ENCODE measurements around the gene GCK.

GCK gene

DNA sequence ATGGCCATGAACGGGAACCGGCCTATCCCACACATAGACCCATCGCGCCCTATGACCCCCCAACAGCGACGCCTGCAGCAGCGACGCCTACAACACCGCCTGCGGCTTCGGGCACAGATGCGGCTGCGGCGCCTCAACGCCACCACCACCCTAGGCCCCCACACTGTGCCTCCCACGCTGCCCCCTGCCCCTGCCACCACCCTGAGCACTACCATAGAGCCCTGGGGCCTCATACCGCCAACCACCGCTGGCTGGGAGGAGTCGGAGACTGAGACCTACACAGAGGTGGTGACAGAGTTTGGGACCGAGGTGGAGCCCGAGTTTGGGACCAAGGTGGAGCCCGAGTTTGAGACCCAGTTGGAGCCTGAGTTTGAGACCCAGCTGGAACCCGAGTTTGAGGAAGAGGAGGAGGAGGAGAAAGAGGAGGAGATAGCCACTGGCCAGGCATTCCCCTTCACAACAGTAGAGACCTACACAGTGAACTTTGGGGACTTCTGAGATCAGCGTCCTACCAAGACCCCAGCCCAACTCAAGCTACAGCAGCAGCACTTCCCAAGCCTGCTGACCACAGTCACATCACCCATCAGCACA is 75.4 kb downstream of the GCK start:
- DNase-seq: no peak

DNA sequence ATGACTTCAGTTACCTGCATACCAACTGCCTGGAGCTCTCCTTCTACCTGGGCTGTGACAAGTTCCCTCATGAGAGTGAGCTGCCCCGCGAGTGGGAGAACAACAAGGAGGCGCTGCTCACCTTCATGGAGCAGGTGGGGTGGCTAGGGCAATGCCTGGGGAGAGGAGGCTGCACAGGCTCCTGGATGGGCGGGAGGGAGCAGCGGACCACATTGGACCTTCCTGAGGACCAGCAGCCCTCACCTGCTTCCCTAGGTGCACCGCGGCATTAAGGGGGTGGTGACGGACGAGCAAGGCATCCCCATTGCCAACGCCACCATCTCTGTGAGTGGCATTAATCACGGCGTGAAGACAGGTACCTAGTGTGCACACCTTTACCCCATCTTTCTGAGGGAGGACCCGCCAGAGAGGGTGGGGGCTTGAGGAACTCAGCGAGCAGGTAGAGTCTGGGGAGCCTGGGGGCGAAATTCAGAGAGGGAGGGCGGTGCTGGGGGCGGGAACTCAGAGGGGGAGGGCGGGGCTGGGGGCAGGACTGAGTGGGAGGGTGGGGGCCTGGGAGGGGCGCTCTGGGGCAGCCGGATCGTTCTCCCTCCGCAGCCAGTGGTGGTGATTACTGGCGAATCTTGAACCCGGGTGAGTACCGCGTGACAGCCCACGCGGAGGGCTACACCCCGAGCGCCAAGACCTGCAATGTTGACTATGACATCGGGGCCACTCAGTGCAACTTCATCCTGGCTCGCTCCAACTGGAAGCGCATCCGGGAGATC is 76.1 kb downstream of the GCK start:
- DNase-seq: no peak

DNA sequence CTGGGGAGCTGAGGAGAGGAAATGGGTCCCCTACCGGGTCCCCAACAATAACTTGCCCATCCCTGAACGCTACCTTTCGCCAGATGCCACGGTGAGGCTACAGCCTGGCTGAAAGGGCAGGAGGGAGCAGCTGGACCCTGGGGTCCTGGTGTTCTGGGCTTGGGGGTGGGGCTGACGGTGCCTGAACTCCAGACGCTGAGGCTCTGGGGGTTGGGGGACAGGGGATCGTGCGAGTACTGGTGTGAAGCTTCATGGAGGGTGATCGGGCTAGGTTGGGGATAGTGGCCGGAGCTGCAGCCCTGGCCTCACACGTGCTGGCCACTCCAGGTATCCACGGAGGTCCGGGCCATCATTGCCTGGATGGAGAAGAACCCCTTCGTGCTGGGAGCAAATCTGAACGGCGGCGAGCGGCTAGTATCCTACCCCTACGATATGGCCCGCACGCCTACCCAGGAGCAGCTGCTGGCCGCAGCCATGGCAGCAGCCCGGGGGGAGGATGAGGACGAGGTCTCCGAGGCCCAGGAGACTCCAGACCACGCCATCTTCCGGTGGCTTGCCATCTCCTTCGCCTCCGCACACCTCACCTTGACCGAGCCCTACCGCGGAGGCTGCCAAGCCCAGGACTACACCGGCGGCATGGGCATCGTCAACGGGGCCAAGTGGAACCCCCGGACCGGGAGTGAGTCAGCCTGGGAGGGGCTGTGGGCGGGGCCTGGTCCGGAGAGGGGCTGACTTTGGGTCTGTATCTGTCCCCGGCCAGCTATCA is 76.8 kb downstream of the GCK start:
- DNase-seq: no peak

DNA sequence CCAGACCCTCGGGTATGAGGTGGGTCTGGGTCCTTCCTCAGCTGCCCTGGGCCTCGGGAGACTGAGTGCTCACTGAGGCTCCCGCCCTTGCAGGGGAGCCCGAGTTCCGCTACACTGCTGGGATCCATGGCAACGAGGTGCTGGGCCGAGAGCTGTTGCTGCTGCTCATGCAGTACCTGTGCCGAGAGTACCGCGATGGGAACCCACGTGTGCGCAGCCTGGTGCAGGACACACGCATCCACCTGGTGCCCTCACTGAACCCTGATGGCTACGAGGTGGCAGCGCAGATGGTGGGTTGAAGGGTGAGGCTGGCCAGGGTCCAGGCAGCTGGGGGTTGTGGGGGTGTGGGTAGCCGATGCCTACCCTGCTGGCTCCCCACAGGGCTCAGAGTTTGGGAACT is 77.5 kb downstream of the GCK start:
- no peak for DNase-seq

DNA sequence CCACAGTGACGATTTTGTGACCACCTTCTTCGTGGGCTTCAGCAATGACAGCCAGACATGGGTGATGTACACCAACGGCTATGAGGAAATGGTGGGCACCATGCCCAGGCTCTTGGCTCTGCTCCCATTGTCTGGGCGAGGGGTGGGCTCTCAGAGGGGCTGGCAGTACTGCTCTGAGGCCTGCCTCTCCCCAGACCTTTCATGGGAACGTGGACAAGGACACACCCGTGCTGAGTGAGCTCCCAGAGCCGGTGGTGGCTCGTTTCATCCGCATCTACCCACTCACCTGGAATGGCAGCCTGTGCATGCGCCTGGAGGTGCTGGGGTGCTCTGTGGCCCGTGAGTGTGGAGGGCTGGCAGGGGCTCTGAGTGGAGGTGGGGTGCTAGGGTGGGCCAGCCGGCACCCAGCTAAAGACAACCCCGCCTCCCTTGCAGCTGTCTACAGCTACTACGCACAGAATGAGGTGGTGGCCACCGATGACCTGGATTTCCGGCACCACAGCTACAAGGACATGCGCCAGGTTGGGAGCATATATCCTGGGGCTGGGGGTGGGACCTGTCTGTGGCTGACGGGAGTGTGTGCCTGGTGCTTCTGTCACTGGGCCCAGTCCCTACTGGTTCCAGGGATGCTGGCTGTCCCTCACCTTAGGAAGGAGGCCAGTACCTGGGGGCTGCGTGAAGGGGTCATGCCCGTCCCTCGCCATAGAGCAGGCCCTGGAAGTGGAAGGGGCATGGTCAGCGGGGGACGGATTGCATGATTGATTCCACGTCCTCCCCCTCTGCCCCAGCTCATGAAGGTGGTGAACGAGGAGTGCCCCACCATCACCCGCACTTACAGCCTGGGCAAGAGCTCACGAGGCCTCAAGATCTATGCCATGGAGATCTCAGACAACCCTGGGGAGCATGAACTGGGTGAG is 78.3 kb downstream of the GCK start:
- DNase-seq: no peak

DNA sequence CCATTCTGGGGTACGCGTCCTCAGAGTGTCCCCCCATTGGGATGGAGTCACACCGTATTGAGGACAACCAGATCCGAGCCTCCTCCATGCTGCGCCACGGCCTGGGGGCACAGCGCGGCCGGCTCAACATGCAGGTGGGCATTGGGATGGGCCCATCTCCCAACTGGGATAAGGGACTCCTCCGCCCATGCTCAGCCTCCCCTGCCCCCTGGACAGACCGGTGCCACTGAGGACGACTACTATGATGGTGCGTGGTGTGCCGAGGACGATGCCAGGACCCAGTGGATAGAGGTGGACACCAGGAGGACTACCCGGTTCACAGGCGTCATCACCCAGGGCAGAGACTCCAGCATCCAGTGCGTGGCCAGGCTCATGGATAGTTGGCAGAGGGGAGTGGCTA is 79.2 kb downstream of the GCK start:
- no peak for DNase-seq

DNA sequence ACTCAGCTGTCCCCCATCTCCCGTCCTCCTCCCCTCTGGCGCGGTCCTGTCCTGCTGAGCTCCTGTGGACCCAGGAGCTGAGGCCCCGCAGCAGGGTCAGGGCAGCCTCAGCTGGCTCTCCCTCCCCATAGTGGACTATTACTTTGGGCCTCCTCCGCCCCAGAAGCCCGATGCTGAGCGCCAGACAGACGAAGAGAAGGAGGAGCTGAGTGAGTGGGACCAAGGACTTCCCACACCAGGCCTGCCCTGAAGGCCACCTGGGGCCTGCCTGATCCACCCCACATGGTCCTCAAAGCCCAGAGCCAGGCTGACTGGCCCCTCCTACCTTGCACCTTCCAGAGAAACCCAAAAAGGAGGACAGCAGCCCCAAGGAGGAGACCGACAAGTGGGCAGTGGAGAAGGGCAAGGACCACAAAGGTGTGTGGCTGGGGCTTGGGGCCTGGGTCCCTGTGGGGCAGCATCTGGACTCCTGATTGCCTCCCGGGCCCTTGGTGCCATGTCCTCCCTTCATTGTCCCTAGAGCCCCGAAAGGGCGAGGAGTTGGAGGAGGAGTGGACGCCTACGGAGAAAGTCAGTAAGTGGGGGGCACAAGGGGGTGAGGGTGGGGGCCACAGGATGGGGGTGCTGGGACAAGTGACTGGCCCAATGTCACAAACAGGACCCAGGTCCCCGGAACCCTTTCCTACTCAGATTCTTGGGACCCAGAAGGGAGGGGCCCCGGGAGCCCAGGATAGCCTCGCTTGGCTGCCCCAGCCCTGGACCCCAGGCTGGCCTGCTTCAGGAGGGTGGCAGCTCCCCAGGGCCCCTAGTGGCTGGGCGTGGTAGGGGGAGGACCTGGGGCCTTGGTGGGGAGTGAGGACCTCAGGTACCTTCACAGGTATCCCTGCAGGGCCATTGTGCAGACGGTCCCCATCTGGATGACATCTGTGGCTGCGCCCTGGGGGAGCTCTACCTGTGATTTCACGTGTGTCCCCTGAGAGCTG is 80.2 kb downstream of the GCK start:
- DNase-seq: no peak

DNA sequence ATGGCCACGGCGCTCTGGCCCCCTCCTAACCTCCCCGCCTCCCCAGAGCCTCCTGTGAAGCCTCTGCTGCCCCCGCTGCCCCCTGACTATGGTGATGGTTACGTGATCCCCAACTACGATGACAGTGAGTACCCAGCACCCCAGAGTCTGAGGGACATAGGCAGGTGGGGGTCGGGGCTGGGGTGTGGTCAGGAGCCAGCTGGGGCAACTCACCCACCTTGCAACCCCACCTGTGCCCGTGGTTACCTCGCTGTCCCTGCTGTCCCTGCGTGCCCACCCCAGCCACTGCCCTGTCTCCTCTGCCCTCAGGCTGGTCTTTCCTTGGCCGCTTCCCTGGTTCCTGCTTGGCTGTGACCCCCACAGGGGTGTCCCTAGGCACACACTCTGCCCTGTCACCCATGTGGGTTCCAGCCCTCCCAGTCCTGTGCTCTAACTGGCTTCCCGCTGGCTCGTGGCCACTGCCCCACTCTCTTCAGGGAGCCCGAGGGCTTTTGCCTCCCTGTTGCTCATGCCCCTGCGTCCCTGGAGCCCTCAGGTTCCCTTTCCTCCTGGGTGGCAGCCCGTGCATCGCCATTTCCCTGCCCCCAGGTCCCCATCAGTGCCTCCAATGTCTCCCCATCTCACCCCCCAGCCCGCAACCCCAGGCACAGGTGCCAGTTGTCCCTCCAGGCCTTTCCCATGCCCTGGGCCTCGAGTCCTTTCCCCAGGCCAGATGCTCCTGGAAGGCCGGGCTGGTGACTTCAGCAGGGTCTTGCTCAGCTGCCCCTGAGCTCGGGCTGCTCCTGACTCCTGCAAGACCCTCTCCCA is 81.1 kb downstream of the GCK start:
- DNase-seq: no peak

DNA sequence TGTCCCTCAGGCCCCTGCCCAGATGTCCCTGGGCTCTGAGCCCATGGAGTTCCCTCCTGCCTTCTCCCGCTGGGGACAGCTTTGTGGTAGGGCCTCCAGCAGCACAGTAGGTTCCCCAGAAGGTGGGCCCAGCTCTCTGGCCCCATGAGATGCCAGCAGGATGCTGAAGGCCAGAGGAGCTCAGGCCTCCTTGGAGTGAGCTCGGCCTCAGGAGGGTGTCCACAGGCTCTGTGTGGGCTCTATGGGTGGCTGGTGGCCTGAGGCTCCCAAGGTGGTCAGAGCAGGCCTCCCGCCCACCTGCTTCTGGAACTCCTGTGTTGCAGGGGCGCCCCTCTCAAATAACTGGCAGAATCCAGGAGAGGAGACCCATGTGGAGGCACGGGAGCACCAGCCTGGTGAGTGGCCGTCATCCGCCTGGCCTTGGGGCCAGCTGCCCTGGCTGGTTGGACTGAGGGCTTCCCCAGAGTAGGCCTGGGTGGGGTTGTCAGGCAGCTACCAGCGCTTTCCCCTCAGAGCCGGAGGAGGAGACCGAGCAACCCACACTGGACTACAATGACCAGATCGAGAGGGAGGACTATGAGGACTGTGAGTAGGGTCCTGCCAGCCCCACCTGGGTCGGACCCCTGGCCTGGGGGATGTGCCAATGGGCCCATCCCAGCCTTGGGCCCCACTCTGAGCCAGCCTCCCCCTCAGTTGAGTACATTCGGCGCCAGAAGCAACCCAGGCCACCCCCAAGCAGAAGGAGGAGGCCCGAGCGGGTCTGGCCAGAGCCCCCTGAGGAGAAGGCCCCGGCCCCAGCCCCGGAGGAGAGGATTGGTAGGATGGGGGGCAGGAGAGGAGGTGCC is 81.9 kb downstream of the GCK start:
- no peak for DNase-seq

DNA sequence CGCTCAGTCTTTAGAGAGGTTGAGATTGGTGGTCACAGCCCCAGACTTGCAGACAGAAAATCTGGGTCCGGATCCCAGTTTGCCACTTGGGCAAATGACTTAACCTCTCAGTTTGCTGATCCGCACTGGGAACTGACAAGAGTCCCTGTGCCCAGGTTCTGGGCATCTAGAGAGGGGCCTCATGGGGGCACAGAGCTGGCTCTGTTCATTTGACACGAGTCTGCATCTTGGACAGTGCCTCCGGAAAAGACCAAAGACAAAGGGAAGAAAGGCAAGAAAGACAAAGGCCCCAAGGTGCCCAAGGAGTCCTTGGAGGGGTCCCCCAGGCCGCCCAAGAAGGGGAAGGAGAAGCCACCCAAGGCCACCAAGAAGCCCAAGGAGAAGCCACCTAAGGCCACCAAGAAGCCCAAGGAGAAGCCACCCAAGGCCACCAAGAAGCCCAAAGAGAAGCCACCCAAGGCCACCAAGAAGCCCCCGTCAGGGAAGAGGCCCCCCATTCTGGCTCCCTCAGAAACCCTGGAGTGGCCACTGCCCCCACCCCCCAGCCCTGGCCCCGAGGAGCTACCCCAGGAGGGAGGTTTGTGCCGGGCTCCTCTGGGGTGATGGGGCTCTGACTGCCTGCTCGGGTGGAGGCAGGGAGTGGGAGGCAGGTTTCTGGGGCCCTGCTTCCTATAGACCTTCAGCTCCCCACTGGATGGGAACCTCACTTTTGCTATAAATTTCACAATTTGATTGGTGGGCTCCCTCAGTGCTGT is 82.8 kb downstream of the GCK start:
- no peak for DNase-seq

DNA sequence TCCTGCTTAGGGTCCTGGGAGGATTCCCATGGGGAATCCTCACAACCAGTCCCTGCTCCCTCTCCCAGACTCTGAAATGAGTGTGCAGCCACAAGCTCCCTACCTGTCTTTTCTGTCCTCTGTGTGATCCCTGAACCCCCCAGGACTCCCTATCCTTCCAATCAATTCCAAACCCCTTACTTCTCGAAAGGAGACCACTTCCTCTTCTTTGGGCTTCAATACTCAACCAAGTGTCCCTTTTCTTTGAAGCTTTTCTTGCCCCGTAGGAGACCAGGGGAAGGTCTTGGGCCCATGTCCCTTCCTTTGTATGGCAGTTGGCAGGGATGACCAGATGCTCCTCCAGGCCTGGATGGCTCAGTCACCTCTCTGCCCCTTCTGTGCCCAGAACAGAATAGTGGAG is 83.4 kb downstream of the GCK start:
- no peak for DNase-seq

DNA sequence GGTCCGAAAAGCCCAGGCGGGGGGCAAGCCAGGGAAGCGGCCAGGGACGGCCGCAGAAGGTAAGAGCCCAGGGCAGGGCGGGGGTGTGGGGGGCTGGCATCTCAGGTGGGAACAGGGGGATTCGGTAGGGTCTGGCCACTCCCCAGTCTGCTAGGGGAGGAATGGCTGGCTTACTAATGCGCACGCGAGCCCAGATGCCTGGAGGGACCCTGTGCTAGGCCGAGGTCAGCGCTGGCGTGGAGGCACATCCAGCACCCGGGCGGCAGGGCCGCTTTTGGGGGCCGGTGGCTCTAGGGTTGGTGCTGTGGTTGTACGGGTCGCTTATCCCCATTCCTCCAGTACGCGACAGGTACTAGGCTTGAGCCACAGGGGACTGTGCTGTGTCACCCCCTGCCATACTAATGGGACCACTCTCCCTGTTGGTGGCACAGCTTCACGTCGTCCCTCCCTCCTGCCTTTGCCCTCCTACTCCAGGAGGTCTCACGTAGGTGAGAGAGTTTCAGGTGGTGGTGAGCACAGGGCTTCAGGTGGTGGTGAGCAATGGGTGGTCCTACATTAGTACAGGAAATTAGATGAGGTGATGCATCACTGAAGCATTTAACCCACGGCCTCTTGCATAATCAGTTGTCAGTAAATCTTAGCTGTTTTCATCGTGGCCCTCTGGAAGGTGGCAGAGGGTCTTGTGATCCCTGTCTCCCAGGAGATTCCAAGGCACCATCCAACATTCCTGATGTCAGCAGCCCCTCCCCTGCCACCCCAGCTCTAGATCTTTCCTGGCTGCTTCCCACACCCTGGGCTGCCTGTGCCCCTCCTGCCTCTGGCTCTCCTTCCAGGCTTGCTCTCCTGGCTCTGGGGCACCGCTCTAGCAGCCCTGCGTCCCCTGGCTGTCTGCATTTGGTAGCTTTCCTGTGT is 84.1 kb downstream of the GCK start:
- no peak for DNase-seq

DNA sequence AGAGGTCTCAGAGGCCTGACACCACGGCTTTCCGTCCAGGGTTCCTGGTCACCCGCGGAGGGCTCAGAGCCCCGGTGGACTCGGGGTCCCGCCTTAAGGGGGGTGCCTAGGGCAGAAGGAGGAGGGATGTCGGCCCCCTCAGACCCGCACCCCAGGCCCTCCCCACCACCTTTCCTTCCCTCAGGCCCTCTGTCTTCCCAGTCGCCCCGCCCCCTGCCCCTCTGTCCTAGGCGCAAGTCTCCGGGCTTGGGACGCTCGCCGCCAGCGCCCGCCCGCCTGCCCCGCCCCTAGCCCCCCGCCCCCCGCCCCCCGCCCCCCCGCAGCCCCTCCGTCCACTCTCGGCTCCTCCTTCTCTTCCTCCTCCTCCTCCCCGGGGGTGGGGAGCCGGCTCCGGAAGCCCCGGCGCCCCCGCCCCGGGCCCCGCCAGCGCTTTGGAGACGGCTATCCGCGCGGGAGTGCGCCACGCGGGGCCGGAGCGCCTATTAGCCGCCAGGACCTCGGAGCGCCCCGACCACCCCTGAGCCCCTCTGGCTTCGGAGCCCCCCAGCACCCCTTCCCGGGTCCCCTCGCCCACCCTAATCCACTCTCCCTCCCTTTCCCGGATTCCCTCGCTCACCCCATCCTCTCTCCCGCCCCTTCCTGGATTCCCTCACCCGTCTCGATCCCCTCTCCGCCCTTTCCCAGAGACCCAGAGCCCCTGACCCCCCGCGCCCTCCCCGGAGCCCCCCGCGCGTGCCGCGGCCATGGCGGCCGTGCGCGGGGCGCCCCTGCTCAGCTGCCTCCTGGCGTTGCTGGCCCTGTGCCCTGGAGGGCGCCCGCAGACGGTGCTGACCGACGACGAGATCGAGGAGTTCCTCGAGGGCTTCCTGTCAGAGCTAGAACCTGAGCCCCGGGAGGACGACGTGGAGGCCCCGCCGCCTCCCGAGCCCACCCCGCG is 85.0 kb downstream of the GCK start, which contains the start of gene AEBP1:
Gene AEBP1, plus strand, starts transcription at position 423 of the 937 bp plus-strand sequence. Its CDS starts 321 bp downstream, at position 744.
- DNase-seq: no peak

DNA sequence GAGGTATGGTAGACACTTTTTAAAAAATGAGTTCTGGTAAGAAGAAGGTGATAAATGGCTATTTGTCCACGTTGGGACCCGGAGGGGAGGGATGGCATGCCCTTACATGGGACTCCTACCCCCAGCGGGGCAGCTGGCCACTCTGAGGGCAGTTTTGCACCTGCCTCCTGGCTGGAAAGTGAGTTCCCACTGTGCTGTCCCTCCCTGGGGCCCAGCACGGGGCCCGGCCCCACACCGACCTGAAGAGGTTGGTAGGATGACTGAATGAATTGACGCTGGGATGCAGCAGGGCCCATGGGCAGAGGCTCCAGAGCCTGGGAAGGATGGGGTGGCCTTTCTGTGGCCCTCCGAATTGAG is 85.7 kb downstream of the GCK start:
- no peak for DNase-seq

DNA sequence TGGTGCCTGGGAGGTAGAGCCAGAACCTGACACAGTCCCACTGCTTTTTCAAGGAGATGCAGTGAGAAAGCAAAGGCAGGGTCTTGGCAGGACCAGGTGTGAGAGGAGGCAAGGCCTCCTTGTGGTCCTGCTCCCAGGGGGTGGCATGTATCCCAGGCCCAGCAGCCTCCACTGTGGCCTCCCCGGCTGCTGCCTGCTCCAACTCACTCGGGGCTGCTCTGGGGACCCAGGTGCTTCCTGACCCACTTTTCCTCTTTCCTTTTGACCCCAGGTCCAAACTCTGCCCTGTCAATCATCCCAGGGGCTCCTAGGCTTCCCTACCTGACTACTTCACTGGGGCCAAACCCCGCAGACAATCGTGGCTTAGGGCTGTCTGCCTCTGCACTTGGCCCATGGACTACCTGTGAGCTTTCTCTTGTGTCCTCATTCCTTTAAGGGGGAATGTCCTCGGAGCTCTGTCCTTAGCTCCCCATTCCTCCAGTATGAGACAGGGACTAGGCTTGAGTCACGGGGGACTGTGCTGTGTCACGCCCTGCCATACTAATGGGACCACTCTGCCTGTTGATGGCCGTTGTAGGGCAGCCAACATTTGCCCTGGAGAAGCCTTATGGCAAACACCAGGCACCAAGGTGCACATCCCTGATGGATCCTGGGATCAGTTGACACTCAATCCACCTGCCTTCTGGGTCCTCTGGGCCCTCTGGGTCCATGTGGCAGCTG is 86.2 kb downstream of the GCK start:
- no peak for DNase-seq

All from activated CD4-positive, alpha-beta T cell treated with anti-CD3 and anti-CD28 coated beads, Interleukin-2, amount 50 U/mL, for 1 hour (primary cell).